GM18873 (cell line): Measurements from ENCODE around the gene ELL.

Source experiments
- ATAC-seq: cut with Tn5 transposase; IDR thresholded peaks from one replicate; pipeline ENCODE4 v1.9.1; 2021; ENCODE audit warnings: mild to moderate bottlenecking, moderate library complexity, moderate number of reproducible peaks; ENCODE audit not compliant: unreplicated experiment, low FRiP score

Gene ELL

DNA sequence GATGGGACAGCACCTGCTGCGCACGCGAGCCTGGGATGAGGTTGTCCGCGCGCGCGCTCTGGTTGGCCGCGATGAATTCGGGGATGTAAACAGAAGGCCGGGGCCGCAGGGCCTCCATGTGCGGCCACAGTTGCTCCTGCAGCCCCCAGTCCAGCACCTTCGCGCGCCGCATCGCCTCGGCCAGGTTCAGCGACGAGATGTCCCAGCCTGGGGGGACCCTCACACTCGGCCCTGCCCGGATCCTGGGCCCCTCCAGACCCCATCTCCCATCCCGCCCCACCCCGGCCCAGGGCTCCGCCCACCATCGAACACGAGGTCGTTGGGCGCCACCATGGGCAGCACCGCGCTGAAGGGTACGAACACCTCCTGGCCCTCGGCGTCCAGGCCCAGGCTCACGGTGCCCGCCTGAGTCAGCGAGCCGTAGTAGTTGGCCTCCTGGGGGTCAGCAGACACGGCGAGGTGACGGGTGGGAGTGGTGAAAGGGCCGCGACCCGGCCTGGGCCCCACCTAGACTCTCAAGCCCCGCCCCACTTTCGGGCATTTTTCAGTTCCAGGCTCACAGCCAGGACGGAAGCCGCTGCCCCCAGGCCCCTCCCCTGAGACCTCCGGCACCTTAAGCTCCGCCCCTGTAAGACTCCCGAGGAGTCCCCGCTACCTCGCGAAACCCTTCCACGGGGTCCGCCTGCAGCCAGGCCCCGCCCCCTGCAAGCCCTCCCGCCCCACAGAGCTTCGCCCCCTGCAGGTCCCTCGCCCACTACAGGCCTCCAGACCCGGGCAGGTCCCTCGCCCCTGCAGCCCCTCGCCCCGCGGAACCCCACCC, 85.0 kb downstream of the ELL start:
- ATAC-seq: no peak

- no peak for ATAC-seq
Measured at GRCh38 chr19:18435842-18436670, 85.8 kb downstream of the ELL start.

- ATAC-seq: no peak
Measured at GRCh38 chr19:18435178-18435841, 86.6 kb downstream of the ELL start.

DNA sequence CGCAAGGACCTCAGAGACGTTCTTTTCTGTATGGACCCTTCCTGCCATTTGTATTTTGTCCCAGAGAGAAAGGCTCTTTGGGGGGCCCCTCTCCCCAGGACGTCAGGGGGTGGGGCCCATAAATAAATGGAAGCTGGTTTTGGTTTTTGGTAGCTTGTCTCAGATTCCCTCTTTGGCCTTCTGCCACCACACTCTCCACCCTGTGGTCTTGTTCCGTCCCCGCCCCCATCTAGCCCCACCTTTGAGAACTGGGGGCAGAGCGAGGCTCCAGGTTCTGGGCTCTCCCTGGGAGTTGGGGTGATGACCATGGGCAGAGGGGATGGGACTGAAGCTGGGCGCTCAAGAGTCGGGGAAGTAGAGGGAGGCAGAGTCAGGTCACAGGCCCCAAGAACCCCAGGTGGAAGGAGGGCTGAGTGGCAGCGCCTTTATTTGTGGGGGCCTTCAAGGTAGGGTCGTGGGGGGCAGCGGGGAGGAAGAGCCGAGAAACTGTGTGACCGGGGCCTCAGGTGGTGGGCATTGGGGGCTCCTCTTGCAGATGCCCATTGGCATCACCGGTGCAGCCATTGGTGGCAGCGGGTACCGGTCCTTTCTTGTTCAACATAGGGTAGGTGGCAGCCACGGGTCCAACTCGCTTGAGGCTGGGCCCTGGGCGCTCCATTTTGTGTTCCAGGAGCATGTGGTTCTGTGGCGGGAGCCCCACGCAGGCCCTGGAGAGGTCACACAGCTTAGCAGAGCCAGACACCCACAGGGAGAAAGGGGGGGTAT, 87.3 kb downstream of the ELL start:
- ATAC-seq: no peak

GRCh38 chr19:18433735-18434398, 88.0 kb downstream of the ELL start:
- no peak for ATAC-seq

DNA sequence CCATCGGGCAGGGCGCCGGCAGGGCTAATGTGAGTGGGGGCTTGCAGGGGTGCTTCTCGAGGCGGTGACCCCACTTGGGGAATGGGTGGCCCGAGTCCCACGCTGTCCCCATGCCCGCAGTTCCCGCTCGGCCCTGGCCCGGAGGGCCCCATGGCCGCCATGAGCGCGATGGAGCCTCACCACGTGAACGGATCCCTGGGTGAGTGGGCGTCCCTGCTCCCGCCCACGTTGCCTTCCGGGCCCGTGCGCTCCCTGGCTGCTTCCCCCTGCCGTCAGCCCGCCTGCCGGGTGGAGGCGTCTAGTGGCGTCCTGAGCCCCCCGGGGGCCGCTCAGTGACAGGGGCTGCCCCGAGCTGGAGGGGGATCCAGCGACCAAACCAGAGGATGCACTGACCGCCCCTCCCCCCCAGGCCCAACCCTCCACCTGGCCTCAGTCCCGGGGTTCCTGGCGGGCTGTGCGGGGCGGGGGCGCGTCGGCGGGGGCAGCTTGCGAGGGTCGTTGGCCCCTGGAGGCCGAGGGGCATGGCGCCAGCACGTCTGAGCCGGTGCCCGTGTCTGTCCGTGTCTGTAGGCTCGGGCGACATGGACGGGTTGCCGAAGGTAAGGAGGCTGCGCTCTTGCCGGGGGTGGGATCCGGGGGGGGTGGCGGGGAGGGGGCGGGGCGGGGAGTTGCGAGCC, 88.7 kb downstream of the ELL start:
- no peak for ATAC-seq

GRCh38 chr19:18432275-18433014, 89.4 kb downstream of the ELL start:
- no peak for ATAC-seq

- no peak for ATAC-seq
Measured at GRCh38 chr19:18431351-18432197, 90.3 kb downstream of the ELL start.

DNA sequence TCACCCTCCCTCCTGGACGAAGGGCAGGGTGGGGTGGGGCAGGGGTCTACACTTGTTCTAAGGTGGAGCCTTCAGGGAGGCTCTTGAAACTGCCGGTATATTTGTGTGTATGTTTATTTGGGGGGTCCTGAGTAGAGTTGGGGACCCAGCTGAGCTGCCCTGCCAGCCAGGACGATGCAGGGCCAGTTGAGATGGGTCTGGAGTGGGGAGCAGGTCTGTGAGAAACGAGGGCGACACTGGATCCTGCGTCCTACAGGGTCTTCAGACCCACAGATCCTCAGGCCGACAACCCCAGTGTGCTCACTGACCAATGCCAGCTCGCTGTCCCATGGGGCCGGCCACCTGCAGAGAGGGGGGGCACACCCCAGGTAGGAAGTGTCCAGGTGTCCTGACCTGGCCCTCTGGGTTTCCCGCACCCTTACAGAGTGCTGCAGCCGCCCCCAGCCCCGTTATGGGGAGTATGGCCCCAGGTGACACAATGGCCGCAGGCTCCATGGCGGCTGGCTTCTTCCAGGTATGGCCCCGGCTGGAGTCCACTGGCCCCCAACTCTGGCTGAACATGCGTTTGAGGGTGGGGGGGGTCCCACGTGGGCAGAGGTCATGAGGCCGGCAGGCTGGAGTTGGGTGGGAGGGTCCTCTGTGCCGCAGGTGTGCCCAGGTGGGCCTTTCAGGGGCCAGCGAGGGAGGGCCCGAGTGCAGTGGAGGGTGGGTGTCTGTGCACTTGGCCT, 91.3 kb downstream of the ELL start:
- ATAC-seq: no peak

DNA sequence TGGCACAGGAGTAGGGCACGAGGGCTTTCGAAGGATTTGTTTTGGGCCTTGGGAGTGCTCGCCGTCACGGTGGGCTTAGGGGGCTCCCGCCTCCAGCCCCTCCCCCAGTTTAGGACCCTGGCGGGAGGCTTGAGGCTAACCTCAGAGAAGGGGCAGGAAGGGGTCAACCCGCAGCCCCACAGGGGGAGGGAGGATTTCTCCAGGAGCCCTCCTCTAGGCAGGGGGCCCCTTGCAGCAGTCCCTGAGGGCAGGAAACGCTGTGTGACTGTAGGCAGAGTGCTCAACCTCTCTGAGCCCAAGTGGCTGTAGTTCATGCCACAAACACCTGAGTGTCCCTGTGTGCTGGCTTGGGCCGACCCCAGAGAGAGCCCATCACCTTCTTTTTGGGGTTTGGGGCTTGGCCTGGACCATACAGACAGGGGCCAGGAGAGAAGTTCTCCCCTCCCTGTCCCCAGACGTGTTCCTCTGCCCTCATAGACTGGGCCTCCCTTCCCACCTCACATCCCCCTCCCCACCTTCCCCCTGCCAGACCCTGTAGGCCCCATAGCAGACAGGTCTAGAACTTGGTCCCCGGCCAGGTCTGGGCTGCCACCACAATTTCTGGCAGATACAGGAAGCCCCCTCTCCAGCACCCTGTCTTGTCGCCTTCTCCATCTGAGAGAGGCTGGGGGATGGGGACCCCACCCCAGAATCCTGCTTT, 92.0 kb downstream of the ELL start:
- ATAC-seq: no peak

- no peak for ATAC-seq
Measured at GRCh38 chr19:18428787-18429674, 92.8 kb downstream of the ELL start.

- ATAC-seq: no peak
Measured at GRCh38 chr19:18428173-18428786, 93.6 kb downstream of the ELL start.

DNA sequence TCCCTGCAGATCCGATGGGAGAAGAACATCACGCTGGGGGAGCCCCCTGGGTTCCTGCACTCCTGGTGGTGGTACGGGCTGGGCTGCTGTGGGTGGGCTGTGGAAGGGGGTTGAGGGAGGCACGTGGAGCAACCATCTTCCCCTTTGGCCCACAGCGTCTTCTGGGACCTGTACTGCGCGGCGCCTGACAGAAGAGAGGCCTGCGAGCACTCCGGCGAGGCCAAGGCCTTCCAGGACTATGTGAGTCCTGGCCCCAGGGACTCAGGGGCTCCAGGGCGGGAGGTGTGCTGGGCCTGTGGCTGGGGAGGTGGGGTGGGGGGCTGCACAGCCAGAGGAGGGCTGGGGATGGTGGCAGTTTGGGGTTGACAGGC, 94.1 kb downstream of the ELL start:
- ATAC-seq: no peak

- no peak for ATAC-seq
Measured at GRCh38 chr19:18427080-18427742, 94.7 kb downstream of the ELL start.

DNA sequence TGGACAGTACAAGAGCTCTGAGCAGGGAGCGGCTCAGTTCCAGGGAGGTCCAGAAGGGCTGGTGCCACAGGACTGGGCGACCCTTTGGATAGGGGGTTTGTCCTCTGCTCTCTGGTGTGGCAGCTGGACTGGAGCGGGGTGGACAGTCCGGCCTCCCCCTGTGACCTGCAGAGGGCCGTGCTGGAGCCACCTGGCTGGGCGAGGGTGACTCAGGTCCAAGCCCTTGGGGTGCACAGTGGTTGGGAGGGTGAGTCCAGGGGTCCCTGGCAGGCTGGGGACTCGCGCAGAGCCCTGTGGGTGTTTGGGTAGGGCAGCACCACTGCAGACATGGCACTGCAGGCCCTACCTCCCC, 95.5 kb downstream of the ELL start:
- ATAC-seq: no peak
